ENCODE data around the gene ZC3H6. TPM values are rescaled to one million over a fixed set of nuclear protein-coding genes. Genes with fewer than 3 reads are reported as not detected.

Gene ZC3H6
- total RNA-seq, 2 experiments from 2014 or later, result 4.3 to 16.5 TPM

GRCh38 chr2:112275887-112276773 lies 733 bp downstream of the ZC3H6 start:
- TF ChIP-seq EZH2phosphoT487 (IDR thresholded peaks at IDR 0.05; ENCODE audit: borderline replicate concordance, low read depth, low read length) (no peak), CTCF (conservative IDR thresholded peaks at IDR 0.05; ENCODE audit: low read length) (no peak)
- CTCF ChIA-PET (ENCODE audit: unreplicated experiment), result no interaction called here
- peak overlapping the region; percentile 92 for H2AFZ ChIP-seq (ENCODE audit: low read length)
- H3K36me3 ChIP-seq (ENCODE audit: insufficient read depth, low read length), result no peaks in the 10 kb centered on the region
- H3K9me3 ChIP-seq (ENCODE audit: low read length), result no peaks in the 10 kb centered on the region; the same call in 1 of the 2 replicates
- H3K79me2 ChIP-seq (ENCODE audit: insufficient read depth, low read depth, low read length), result peaks cover 18% of the 10 kb centered on the region
- peaks cover 12% of the 10 kb centered on the region for H3K4me1 ChIP-seq (ENCODE audit: insufficient read depth, low read length, poor library complexity, severe bottlenecking)
- peak overlapping the region; percentile 97 for H3K4me3 ChIP-seq (ENCODE audit: low read depth, low read length, poor library complexity, severe bottlenecking)
- H4K20me1 ChIP-seq (ENCODE audit: insufficient read depth, low read length), result no peaks in the 10 kb centered on the region
- DNase-seq (ENCODE audit: low spot score), result peak; percentile 89
- POLR2A ChIA-PET, result no interaction called here
- peak overlapping the region; percentile 94 for H3K4me2 ChIP-seq (ENCODE audit: low read length)
- intact Hi-C loops (cut with micrococcal nuclease; ENCODE audit: unreplicated experiment), result loop anchor here (1.0 to 5.0 kb wide), 6 partner anchors 17 to 394 kb away; partner anchors contain the start of genes ANAPC1 and POLR1B
- no TSS peak for BruUV-seq (replicated peaks)
- no peaks in the 10 kb centered on the region for H3K9me2 ChIP-seq (ENCODE audit: insufficient read depth, low read length)
- H3K27ac ChIP-seq (ENCODE audit: low read depth, low read length, poor library complexity, severe bottlenecking), result peak overlapping the region; percentile 97

GRCh38 chr2:112276954-112277353 lies 1.6 kb downstream of the ZC3H6 start:
- peaks cover 18% of the 10 kb centered on the region for H3K79me2 ChIP-seq (ENCODE audit: insufficient read depth, low read depth, low read length)
- intact Hi-C loops (cut with micrococcal nuclease; ENCODE audit: unreplicated experiment), result loop anchor here (5.0 kb wide), 2 partner anchors 265 to 395 kb away; partner anchors contain the start of genes ANAPC1 and POLR1B
- peaks cover 12% of the 10 kb centered on the region for H3K4me1 ChIP-seq (ENCODE audit: insufficient read depth, low read length, poor library complexity, severe bottlenecking)
- POLR2A ChIA-PET, result interaction anchor here (0.7 to 1.2 kb wide), 2 partner anchors 14 to 193 kb away, joined by 3 read pairs; no protein-coding TSS in a partner anchor
- no peak for DNase-seq (ENCODE audit: low spot score)
- no peaks in the 10 kb centered on the region for H4K20me1 ChIP-seq (ENCODE audit: insufficient read depth, low read length)
- no peaks in the 10 kb centered on the region; the same call in 1 of the 2 replicates for H3K9me3 ChIP-seq (ENCODE audit: low read length)
- no peaks in the 10 kb centered on the region for H3K36me3 ChIP-seq (ENCODE audit: insufficient read depth, low read length)
- H3K9me2 ChIP-seq (ENCODE audit: insufficient read depth, low read length), result no peaks in the 10 kb centered on the region
- H3K4me2 ChIP-seq (ENCODE audit: low read length), result peak overlapping the region; percentile 94
- H2AFZ ChIP-seq (ENCODE audit: low read length), result peak overlapping the region; percentile 80
- TF ChIP-seq CTCF (conservative IDR thresholded peaks at IDR 0.05; ENCODE audit: low read length), result no peak; the same call in 1 of the 2 replicates
- TF ChIP-seq EZH2phosphoT487 (IDR thresholded peaks at IDR 0.05; ENCODE audit: borderline replicate concordance, low read depth, low read length), result no peak
- H3K4me3 ChIP-seq (ENCODE audit: low read depth, low read length, poor library complexity, severe bottlenecking), result peak overlapping the region; percentile 97
- H3K27ac ChIP-seq (ENCODE audit: low read depth, low read length, poor library complexity, severe bottlenecking), result no peak overlapping the region
- CTCF ChIA-PET (ENCODE audit: unreplicated experiment), result no interaction called here
- TSS peak; percentile 67 for BruUV-seq (replicated peaks)
